Measurements from ENCODE around the gene TAB3. TPM values are rescaled to one million over a fixed set of nuclear protein-coding genes. Genes with fewer than 3 reads are reported as not detected.

TAB3 gene
- total and polyA plus RNA-seq, 9 of the 15 experiments (the other 6 are each of a cell fraction or from before 2014, with no cell fraction given), result 2.4 to 31.1 (median 15.5) TPM

GRCh38 chrX:30822764-30823163 is 66.3 kb downstream of the TAB3 start:
- H2AFZ ChIP-seq (ENCODE audit: low read depth, low read length), result no peak overlapping the region
- H4K20me1 ChIP-seq (replicated peaks; ENCODE audit: control insufficient read depth, insufficient read depth, low read length), result no peaks in the 10 kb centered on the region
- in situ Hi-C loops (cut with MboI) (loop anchor here (10.0 kb wide), 1 partner anchor 58 kb away; no protein-coding TSS in a partner anchor), intact Hi-C loops (cut with micrococcal nuclease) (no loop called here)
- no peaks in the 10 kb centered on the region for H3K79me2 ChIP-seq (ENCODE audit: control insufficient read depth, insufficient read depth, low read length)
- TF ChIP-seq ZNF140 (CRISPR knock-in tag; IDR thresholded peaks at IDR 0.05), result no peak
- TF ChIP-seq ZBTB5 (IDR thresholded peaks at IDR 0.05), result no peak
- H3K36me3 ChIP-seq (ENCODE audit: control insufficient read depth, insufficient read depth, low read length), result no peaks in the 10 kb centered on the region
- WGBS (ENCODE audit: insufficient coverage, low coverage, missing lambda C conversion rate), result 28% methylated on average over 2 of the region's 2 CpGs
- ChIA-PET CTCF (ENCODE audit: low intra/inter-chr PET ratio) (no interaction called here), POLR2A (no interaction called here)
- BruUV-seq (replicated peaks), result no TSS peak
- no peak overlapping the region for H3K27ac ChIP-seq (ENCODE audit: extremely low read depth, low read depth, low read length)
- ATAC-seq, result no peak
- no peak overlapping the region for H3K9ac ChIP-seq (ENCODE audit: insufficient read depth in 1 of 2, low read depth in 2 of 2, low read length in 2 of 2)
- no peaks in the 10 kb centered on the region for H3K9me1 ChIP-seq (ENCODE audit: control insufficient read depth, insufficient read depth, low read length)
- no peak overlapping the region for H3K4me3 ChIP-seq
- H3K4me2 ChIP-seq (ENCODE audit: insufficient read depth, low read length), result no peak overlapping the region
- no peak for FAIRE-seq
- H3K27me3 ChIP-seq (ENCODE audit: control insufficient read depth in 2 of 2, insufficient read depth in 2 of 2, low read length in 2 of 2), result no peaks in the 10 kb centered on the region; a peak in 1 of 5 replicates
- H3K4me1 ChIP-seq (replicated peaks in 1 of 2; ENCODE audit: control insufficient read depth in 2 of 2, insufficient read depth in 2 of 2, low read length in 2 of 2), result no peaks in the 10 kb centered on the region
- no peaks in the 10 kb centered on the region for H3K9me3 ChIP-seq (replicated peaks; ENCODE audit: control insufficient read depth, insufficient read depth, low read depth, low read length)
- DNase-seq (ENCODE audit: extremely low read depth in 1 of 4, low spot score in 3 of 4), result no peak

- WGBS (ENCODE audit: insufficient coverage, low coverage, missing lambda C conversion rate), result 0% methylated on average over 1 of the region's 3 CpGs
- BruUV-seq (replicated peaks), result no TSS peak
- intact Hi-C loops (cut with micrococcal nuclease) (no loop called here), in situ Hi-C loops (cut with MboI) (loop anchor here (10.0 kb wide), 1 partner anchor 57 kb away; no protein-coding TSS in a partner anchor)
- DNase-seq (ENCODE audit: extremely low read depth in 1 of 4, low spot score in 3 of 4), result peak in 2 of 4 experiments; percentile 4 to 8
- Histone ChIP-seq H3K4me3 (no peak overlapping the region), H3K27ac (ENCODE audit: extremely low read depth, low read depth, low read length) (no peak overlapping the region), H3K9me3 (replicated peaks; ENCODE audit: control insufficient read depth, insufficient read depth, low read depth, low read length) (no peaks in the 10 kb centered on the region), H3K27me3 (ENCODE audit: control insufficient read depth in 2 of 2, insufficient read depth in 2 of 2, low read length in 2 of 2) (no peaks in the 10 kb centered on the region; a peak in 1 of 5 replicates), H3K9ac (ENCODE audit: insufficient read depth in 1 of 2, low read depth in 2 of 2, low read length in 2 of 2) (no peak overlapping the region), H4K20me1 (replicated peaks; ENCODE audit: control insufficient read depth, insufficient read depth, low read length) (no peaks in the 10 kb centered on the region), H3K4me2 (ENCODE audit: insufficient read depth, low read length) (no peak overlapping the region), H3K36me3 (ENCODE audit: control insufficient read depth, insufficient read depth, low read length) (no peaks in the 10 kb centered on the region), H3K9me1 (ENCODE audit: control insufficient read depth, insufficient read depth, low read length) (no peaks in the 10 kb centered on the region), H2AFZ (ENCODE audit: low read depth, low read length) (no peak overlapping the region; the same call in 1 of the 2 replicates), H3K4me1 (replicated peaks in 1 of 2; ENCODE audit: control insufficient read depth in 2 of 2, insufficient read depth in 2 of 2, low read length in 2 of 2) (no peaks in the 10 kb centered on the region), H3K79me2 (ENCODE audit: control insufficient read depth, insufficient read depth, low read length) (no peaks in the 10 kb centered on the region)
- no peak for FAIRE-seq
- ChIA-PET POLR2A (no interaction called here), CTCF (ENCODE audit: low intra/inter-chr PET ratio) (no interaction called here)
- ATAC-seq, result peak; percentile 84
- TF ChIP-seq MEIS2 (IDR thresholded peaks at IDR 0.05; ENCODE audit: partially characterized antibody) (peak; percentile 3), ZBED1 (IDR thresholded peaks at IDR 0.05) (no peak), E2F4 (CRISPR knock-in tag; IDR thresholded peaks at IDR 0.05; ENCODE audit: low read depth) (no peak), ZFP36 (IDR thresholded peaks at IDR 0.05; ENCODE audit: low read depth, low read length, partially characterized antibody) (no peak), GTF2B (IDR thresholded peaks at IDR 0.05; ENCODE audit: extremely low read depth, insufficient read length) (no peak), POLR2AphosphoS2 (IDR thresholded peaks at IDR 0.05; ENCODE audit: low read length) (no peak), RAD21 (CRISPR knock-in tag; conservative IDR thresholded peaks at IDR 0.05 in 1 of 2, IDR thresholded peaks at IDR 0.05 in 1 of 2) (peak in 1 of 2 experiments; percentile 39; a peak in 2 of 4 replicates), HNRNPUL1 (IDR thresholded peaks at IDR 0.05; ENCODE audit: low read length) (no peak), ZNF766 (CRISPR knock-in tag; conservative IDR thresholded peaks at IDR 0.05) (0 out of 2 replicates have a peak, but pooled peaks have one; percentile 57), KLF10 (CRISPR knock-in tag; IDR thresholded peaks at IDR 0.05) (no peak)
These were observed 66.9 kb downstream of the TAB3 start for GRCh38 chrX:30822068-30822681.
